Retina (tissue), 1 donor: ENCODE data around the gene C12orf76.
"Not testable (repeated sequence)": the region's sequence is repeated elsewhere in the genome, so short reads cannot be mapped to it uniquely, and the experiment has no call there.

ENCODE experiments used
- DNase-seq: peaks from one replicate; pipeline ENCODE4 v3.0.0-alpha.2; 2016

Gene C12orf76, protein sequence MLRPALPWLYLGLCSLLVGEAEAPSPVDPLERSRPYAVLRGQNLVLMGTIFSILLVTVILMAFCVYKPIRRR

DNA sequence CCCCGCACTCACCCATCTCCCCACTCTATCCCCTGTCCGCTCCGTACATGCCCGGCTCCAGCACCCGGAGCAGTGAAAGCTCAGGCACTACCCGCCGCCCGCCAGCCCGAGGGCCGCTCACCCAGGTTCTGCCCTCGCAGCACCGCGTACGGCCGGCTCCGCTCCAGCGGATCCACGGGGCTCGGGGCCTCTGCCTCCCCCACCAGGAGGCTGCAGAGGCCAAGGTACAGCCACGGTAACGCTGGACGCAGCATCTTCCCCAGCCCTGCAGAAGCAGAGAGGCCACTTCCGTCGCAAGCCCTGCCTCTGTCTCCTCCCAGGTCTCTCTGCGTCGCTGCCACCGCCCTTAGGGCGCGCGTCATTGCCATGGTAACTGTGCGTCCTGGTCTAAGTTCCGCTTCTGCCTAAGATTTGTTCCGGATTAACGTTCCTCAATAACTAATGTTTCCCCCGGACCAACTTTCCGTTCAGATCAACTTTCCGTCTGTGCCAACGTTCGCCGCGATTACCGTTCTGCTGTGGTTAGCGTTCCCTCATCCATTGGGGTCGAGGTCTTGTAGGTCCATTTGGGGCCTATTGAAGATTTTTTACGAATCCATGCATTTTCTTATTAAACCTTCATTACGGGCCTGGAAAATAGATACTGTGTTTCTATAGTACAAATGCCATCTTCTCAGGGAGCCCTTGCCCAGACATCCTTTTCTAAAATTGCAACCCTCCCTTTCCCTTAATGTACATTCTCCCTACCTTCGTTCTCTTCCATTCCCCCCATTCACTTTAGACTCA, at the start of gene C12orf76:
Gene C12orf76, minus strand, starts transcription at position 281 of the 786 bp plus-strand sequence. Its CDS starts 27 bp downstream, at position 254.
- DNase-seq = peak; percentile 92

DNA sequence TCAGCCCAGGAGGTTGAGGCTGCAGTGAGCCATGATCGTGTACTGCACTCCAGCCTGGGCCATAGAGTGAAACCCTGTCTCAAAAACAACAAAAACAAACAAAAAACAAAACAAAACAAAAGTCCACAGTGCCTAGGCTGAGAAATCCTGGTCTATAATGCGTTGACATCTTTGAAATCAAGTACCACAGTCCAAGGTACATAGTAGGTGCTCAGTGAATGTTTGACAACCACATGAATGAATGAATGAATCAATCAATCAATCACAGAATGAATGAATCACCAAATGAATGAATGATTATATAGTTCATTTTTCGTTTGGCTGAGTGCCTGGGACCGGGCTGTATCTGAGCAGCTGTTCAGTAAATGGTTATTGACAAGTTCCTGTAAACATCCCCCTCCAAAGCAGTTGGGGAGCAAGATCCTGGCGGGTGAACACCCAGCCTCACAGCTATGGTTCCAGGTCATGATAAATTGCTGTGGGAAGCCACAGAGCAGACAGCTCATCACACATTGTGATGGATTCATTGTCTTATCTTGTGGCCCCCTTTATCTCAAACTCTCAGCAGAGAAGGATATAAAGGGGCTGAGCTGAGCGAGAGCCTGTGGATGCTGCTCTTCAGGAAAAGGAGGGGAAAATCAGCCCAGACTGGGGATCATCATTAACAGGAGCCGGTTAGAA, 45.4 kb upstream of the C12orf76 start:
- no peak for DNase-seq

DNA sequence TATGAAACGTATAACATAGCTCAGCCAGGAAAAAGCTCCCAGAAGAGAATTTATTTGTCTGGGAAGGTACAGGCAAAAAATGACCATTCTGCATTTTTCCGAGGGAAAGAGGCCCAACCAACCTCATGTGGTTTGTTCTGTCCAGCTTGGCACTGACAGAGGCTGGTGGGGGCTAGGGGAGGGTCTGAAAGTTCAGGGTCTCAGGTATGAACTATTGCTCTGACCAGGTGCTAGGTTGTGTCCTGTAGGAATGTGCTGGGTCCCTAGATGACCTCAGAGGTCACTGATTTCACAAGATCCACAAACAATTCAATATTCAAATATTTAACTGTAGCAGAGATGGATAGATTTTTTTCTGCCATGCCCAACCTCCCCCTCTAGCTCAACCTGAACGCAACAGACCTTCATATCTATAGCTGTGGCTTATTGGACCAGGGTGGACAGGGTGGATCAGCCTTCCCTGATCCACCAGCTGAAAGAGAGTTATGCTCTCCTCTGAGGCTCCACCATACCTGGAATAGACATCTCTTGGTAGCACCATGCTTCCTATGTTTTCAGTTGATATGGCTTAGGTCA, 42.9 kb upstream of the C12orf76 start:
- DNase-seq = no peak

DNA sequence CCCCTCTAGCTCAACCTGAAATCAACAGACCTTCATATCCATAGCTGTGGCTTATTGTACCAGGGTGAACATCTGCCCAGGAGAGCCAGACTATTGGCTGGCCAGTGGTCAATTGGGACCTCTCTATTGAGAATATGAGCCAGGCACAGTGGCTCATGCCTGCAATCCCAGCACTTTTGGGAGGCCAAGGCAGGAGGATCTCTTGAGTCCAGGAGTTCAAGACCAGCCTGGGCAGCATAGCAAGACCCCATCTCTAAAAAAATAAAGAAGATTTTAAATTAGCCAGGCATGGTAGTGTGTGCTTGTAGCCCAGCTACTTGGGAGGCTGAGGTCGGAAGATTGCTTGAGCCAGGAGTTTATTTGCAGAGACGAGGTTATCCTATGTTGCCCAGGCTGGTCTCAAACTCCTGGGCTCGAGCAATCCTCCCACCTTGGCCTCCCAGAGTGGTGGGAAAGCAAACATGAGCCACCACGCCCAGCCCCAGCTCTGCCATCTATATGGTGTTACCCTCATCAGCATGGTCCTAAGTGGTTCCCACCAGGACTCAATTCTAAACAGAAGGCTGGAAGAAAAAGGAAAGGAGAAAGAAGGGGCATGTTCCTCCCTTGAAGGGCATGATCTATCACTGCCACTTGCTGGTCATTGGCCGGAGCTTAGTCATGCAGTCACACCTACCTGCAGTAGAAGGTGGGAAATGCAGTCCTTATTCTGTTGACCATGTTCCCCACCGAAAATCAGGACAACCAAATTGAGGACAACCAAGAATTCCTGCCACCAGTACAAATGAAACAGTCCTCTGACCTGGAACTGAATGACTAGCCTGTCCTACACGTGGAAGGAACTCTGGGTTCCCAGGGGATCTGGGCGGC, 42.2 kb upstream of the C12orf76 start:
- DNase-seq = no peak

DNA sequence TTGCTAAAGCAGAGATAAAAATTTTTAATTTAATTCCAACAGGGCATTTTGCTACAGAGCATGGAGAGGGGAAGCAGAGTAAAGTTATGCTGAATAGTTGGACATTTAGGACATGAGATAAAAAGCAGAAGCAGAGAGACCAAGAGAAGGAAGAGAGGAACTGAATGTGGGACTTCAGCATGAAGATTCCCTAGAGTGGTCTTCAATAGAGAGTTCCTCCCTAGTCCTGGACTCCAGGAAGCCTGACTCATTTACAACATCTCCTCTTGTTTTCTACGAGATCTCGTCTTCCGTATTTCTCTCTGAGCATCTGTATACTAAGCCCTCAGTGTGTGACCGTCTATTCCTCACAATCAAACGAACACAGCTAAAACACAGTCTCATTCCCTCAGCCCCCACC, 40.6 kb upstream of the C12orf76 start:
- DNase-seq = no peak

DNA sequence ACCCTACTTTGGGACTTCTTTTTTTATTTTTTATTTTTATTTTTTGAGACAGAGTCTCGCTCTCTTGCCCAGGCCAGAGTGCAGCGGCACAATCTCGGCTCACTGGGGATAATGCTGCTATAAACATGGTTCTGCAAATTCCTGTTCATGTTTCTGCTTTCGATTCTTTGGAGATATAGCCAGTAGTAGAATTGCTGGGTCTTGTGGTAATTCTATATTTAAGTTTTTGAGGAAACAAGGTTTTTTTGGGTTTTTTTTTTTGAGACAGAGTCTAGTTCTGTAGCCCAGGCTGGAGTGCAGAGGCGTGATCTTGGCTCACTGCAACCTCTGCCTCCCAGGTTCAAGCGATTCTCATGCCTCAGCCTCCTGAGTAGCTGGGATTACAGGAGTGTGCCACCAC, 39.9 kb upstream of the C12orf76 start:
- not testable (repeated sequence) for DNase-seq

DNA sequence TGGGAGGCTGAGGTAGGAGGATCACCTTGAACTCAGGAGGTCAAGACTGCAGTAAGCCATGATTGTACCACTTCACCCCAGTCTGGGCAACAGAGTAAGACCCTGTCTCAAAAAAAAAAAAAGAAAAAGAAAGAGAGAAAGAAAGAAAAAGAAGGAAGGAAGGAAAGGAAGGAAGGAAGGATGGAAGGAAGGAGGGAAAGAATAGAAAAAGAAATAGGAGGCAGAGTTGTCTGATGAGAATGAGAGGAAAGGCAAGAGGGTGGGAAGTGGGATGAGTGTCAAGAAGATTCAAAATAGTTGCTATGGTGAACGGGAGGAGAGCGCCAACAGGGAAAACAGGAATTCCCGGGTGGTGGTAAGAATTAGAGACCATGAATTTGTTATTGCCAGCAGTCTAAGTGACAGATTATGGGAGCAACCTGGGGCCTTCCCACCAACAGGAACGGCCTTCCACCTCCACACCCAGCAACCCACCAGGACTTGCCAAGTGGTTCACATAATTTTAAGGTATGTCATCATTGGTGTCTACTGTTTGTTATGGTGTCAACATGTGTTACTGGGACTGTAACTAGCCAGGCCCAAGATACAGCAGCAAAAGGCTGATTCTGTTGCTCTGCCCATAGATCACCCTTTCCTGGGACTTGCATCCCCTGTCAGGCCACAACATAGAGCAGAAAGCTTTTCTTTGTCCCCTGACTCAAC, 36.1 kb upstream of the C12orf76 start:
- DNase-seq = no peak

DNA sequence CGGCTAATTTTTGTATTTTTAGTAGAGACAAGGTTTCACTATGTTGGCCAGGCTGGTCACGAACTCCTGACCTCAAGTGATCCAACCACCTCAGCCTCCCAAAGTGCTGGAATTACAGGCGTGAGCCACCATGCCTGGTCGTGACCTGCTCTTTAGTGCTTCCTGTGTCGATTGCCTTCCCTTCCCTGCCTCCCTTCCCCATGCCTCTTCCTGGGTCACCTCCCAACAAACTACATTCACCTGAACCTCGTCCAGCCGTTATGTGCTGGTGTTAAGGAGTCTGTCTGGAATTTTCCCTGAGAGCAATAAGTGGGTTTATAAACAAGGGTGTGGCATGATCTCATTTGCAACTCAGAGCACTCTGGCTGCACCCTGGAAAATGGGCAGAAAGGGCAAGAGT, 32.1 kb upstream of the C12orf76 start:
- no peak for DNase-seq

DNA sequence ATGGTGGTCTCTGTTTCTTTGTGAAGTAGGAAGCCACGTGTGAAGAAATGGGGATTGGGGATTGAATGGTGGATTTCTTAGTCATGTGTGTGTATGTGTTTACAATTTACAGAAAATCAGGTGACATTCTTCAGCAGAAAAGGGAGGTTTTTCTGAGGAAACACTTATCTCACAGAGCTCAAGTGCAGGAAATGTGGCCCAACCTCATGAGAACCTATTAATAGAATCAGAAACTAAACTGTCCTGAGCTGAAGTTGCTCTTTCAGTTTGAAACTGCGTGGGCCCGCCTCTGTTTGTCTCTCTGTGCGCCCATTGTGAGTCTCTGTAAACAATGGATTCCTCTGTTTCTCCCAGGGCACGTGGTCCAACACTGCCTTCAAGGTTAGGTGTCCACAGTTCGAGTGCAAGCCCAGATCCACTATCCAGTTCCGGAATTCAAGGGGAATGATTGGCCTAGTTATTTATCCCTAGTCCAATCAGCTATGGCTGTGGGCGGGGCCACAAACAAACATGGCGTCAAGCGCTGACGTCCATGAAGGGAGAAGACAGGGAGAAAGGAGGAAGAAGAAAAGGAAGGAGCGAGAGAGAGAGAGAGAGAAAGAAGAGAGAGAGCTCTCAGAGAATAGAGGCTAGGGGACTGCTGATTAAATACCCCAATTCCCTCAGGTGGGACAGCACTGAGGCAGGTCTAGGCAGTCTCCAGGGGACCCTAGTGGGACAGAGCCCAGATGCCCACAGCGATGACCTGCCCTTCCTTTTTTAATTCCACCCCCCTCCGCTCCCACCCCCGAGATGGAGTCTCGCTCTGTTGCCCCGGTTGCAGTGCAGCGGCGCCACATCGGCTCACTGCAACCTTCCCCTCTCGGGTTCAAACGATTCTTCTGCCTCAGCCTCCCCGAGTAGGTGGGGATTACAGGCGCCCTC, 31.4 kb upstream of the C12orf76 start:
- no peak for DNase-seq

DNA sequence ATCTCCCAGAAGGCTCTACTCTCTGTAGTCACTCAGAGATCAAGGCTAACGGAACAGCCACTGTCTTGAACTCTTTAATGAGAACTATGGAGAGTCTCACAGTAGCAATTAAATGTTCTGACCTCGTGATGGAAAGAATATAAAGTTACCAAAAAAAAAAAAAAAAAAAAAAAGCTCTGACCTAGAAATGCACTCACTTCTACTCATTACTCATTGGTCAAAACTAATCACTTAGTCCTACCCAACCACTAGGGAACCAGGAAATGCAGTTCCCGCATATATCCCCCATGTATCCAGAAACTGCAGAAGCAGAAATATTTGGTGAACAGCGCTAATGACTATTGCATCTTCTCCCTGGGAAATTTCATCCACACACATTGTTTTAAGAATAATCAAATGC, 29.5 kb upstream of the C12orf76 start:
- no peak for DNase-seq

DNA sequence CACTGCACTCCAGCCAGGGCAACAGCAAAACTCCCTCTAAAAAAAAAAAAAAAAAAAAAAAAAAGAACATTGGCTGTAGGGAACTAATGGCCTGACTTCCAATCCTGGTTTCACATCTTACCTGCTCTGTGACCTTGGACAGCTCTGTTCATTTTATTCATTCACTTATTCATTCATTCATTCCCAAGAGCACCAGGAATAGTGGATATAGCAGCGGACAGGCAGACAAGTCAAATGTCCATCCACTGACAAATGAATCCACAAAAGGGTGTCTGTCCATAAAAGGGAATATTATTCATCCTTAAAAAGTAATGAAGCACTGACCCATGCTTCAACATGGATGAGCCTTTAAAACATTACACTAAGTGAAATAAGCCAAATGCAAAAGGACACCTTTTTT, 27.6 kb upstream of the C12orf76 start:
- no peak for DNase-seq

DNA sequence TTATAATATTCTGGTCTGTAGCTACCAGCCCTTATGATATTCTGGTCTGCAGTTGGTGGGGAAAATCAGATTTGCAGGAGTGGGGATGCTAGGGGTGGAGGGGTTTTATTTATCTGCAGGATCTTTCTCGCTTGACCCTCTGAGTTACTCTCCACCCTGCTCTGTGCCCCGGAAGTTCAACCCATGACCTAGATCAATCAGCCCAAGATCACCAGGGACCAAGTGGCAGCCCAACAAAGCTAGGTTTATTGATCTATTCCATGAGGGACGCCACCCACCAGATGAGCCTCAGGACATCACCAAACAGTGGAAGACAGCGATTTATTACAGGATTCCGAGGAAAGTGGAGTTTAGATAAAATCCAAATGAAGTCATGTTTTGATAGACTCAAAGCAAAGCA, 25.8 kb upstream of the C12orf76 start:
- no peak for DNase-seq

DNA sequence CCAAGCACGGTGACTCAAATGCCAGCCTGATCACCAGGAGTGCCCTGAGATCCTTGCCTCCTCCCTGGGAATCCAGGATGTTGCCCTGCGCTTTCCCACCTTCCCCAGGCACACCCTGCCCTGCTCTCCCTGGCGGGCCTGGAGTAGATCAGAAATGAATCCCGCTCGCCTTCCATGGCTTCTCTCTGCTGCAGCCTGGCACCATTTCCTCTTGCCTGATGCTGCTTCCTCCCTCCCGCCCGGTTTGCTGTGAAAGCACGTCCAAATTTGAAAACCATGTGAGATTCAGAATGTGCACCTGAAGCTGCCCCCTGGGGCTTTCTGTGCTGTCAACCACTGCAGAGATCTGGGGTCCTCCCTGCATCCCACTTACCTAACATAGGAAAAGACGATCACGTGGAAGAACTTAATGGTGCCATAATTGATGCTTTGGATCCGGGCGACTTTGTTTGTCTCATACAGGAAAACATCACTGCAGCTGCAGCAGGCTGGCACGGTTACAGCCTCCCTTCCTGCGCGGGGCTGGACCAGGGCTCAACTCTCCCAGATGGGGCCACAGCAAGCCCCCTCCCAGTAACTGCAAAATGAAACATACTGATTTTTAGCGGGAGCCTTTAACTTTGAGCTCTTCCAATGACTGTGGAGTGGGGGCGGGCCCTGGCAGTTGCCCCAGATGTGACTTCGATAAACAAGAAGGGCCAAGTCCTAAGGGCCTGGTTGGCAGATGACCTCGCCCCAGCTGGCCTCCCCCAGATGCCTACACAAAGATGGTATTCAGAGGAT, 24.9 kb upstream of the C12orf76 start:
- DNase-seq = peak; percentile 7

DNA sequence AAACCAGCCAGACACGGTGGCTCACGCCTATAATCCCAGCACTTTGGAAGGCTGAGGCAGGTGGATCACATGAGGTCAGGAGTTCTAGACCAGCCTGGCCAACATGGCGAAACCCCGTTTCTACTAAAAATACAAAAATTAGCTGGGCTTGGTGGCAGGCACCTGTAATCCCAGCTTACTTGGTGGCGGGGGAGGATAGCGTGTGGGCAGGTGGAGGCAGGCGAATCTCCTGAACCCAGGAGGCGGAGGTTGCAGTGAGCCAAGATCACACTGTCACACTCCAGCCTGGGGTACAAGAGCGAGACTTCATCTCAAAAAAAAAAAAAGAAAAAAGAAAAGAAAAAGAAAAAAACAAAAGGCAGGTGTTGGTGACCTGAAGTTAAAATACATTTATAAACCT, 24.3 kb upstream of the C12orf76 start:
- DNase-seq = not testable (repeated sequence)

DNA sequence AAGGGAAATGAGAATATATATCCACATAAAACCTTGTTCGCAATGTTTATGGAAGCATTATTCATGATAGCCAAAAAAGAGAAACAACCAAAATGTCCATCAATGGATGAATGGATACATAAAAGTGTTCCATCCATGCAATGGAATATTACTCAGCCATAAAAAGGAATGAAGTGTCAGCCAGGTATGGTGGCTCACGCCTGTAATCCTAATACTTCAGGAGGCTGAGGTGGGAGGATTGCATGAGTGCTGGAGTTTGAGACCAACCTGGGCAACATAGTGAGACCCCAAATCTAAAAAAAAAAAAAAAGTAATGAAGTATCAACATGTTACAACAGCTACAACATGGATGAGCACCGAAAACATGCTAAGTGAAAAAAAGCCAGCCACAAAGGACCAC, 23.6 kb upstream of the C12orf76 start:
- DNase-seq = no peak

DNA sequence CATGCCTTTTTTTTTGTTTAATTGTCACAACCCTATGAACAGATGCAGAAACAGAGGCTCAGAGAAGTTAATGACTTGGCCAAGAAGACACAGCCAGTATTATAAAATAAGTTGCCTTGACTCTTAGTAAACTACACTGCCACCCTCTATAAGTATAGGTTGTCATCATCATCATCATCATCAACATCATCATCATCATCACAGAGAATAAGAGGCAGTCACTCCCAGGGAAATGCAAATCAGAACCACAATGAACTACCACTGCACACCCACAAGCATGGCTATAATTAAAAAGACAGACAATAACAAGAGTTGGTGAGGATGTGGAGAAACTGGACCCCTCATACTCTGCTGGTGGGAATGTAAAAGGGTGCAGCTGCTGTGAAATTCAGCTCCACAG, 23.2 kb upstream of the C12orf76 start:
- DNase-seq = no peak

DNA sequence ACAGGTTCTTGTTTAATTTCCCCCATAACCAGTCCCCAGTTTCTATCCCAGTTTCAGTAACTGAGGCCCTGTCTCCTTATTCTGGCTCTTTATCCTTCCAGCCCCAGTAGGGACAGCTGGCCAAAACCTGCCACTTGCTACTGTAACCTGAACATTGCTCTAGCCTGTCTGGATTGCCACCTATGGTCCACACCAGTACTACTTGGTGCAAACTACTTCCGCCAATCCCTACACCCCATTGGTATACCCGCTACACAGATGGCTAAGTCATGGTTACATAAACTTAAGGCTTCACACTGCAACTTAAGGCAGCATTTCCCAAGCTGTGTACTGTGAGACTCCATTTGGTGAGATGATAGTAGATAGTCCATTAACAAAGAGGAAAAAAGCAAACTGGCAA, 20.3 kb upstream of the C12orf76 start:
- no peak for DNase-seq

DNA sequence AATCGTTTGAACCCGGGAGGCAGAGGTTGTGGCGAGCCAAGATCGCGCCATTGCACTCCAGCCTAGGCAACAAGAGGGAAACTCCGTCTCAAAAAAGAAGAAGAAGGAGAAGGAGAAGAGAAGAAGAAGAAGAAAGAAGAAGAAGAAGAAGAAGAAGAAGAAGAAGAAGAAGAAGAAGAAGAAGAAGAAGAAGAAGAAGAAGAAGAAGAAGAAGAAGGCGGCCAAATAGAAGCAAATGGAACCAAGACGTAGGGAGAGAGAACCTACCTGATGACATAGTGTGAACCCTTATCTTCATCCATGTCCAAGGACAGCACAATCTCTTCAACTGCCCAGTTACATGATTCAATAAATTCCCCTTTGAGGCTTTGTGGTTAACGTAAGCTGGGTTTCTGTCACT, 19.8 kb upstream of the C12orf76 start:
- not testable (repeated sequence) for DNase-seq

DNA sequence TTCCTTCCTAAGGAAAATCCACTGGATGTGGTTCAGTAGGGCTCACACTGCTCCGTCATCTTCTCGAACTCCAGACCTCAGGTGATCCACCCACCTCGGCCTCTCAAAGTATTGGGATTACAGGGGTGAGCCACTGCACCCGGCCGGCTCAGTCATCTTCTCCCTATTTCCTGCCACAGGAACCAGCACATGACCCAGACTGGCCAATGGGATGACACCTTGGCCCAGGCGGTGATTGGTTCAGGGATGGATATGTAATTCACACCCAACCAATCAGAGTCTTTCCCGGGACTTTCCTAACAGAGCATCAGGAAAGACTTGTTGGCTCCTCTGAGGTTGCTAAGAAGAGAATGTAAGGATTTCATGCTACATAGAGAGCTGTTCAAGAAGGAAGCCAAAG, 19.2 kb upstream of the C12orf76 start:
- no peak for DNase-seq

DNA sequence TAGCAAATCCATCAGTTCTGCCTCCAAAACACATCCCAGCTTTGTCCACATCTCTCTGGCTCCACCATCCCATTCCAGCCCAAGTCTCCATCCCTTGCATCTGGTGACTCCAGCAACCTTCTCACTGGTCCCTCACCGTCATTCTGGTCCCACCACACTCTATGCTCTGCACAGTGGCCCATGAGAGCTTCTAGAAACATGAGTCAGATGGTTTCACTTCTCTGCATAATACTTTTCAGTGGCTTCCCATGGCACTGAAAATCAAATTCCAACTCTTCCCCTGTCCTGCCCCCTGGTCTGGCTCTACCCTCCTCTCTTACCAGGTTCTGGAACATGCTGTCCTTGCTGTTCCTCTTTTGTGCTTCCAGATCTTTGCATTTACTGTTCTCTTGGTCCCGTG, 17.2 kb upstream of the C12orf76 start:
- no peak for DNase-seq
